ENCODE results near the gene F10.

F10 gene

GRCh38 chr13:113169277-113170272 is 47.0 kb downstream of the F10 start:
- H3K27me3 ChIP-seq (ENCODE audit: control insufficient read depth in 3 of 3, insufficient read depth in 3 of 3, low read depth in 1 of 3, low read length in 3 of 3) = no peaks in the 10 kb centered on the region
- peaks cover 0 to 11% of the 10 kb centered on the region in 2 donors for H3K9me3 ChIP-seq (replicated peaks in 1 of 2; ENCODE audit: control insufficient read depth in 2 of 2, insufficient read depth in 1 of 2, low read depth in 1 of 2, low read length in 2 of 2)
- H3K27ac ChIP-seq (replicated peaks; ENCODE audit: low read length) = peak overlapping the region; percentile 3
- H2BK15ac ChIP-seq (ENCODE audit: low read length) = no peak overlapping the region
- no peak overlapping the region for H3K18ac ChIP-seq (ENCODE audit: low read length)
- H3K4me3 ChIP-seq (ENCODE audit: low read length in 2 of 2) = no peak overlapping the region
- peaks cover 12 to 64% of the 10 kb centered on the region in 2 donors for H3K36me3 ChIP-seq (replicated peaks in 1 of 2; ENCODE audit: control insufficient read depth in 2 of 2, insufficient read depth in 2 of 2, low read length in 2 of 2)
- H2AFZ ChIP-seq (ENCODE audit: low read length) = no peak overlapping the region
- H3K23ac ChIP-seq (ENCODE audit: low read depth, low read length, poor library complexity) = no peak overlapping the region
- no peak overlapping the region for H3K4me2 ChIP-seq (ENCODE audit: insufficient read depth, low read length, poor library complexity, severe bottlenecking)
- no peak overlapping the region for H2BK5ac ChIP-seq (ENCODE audit: low read length)
- WGBS, 2 donors (ENCODE audit: extremely low coverage in 2 of 2, insufficient read length in 2 of 2, insufficient replicate concordance in 1 of 2) = no CpG with 5 or more reads among the region's 13 CpGs
- H3K14ac ChIP-seq (ENCODE audit: low read length) = no peak overlapping the region
- no peak overlapping the region for H2BK120ac ChIP-seq (ENCODE audit: low read depth, low read length)
- H3K9ac ChIP-seq (ENCODE audit: low read depth, low read length, poor library complexity) = no peak overlapping the region
- no peak for DNase-seq (ENCODE audit: low spot score)
- H3K4me1 ChIP-seq (ENCODE audit: control insufficient read depth in 2 of 2, insufficient read depth in 1 of 2, low read depth in 1 of 2, low read length in 2 of 2) = peaks cover 0 to 2% of the 10 kb centered on the region in 2 donors
- no peaks in the 10 kb centered on the region for H3K79me1 ChIP-seq (ENCODE audit: low read depth, low read length)
- H4K8ac ChIP-seq (ENCODE audit: low read depth, low read length) = no peak overlapping the region
- no peak overlapping the region for H3K4ac ChIP-seq (ENCODE audit: low read length)
- H2AK5ac ChIP-seq (ENCODE audit: low read depth, low read length) = no peak overlapping the region
- no peak overlapping the region for H4K91ac ChIP-seq (ENCODE audit: low read depth, low read length, poor library complexity)
- no peak overlapping the region for H2BK12ac ChIP-seq (ENCODE audit: low read length)

GRCh38 chr13:113170511-113170910 is 47.9 kb downstream of the F10 start:
- no peak overlapping the region for H3K4me2 ChIP-seq (ENCODE audit: insufficient read depth, low read length, poor library complexity, severe bottlenecking)
- H4K91ac ChIP-seq (ENCODE audit: low read depth, low read length, poor library complexity) = no peak overlapping the region
- WGBS, 2 donors (ENCODE audit: extremely low coverage in 2 of 2, insufficient read length in 2 of 2, insufficient replicate concordance in 1 of 2) = no CpG with 5 or more reads among the region's 5 CpGs
- H2AFZ ChIP-seq (ENCODE audit: low read length) = no peak overlapping the region
- H3K4ac ChIP-seq (ENCODE audit: low read length) = no peak overlapping the region
- H3K9me3 ChIP-seq (replicated peaks in 1 of 2; ENCODE audit: control insufficient read depth in 2 of 2, insufficient read depth in 1 of 2, low read depth in 1 of 2, low read length in 2 of 2) = peaks cover 0 to 11% of the 10 kb centered on the region in 2 donors
- no peak overlapping the region for H3K14ac ChIP-seq (ENCODE audit: low read length)
- no peak for DNase-seq (ENCODE audit: low spot score)
- no peak overlapping the region for H2BK120ac ChIP-seq (ENCODE audit: low read depth, low read length)
- H3K27me3 ChIP-seq (ENCODE audit: control insufficient read depth in 3 of 3, insufficient read depth in 3 of 3, low read depth in 1 of 3, low read length in 3 of 3) = no peaks in the 10 kb centered on the region
- no peak overlapping the region for H2BK12ac ChIP-seq (ENCODE audit: low read length)
- no peaks in the 10 kb centered on the region for H3K79me1 ChIP-seq (ENCODE audit: low read depth, low read length)
- H2AK5ac ChIP-seq (ENCODE audit: low read depth, low read length) = no peak overlapping the region
- H3K27ac ChIP-seq (replicated peaks; ENCODE audit: low read length) = no peak overlapping the region
- H2BK15ac ChIP-seq (ENCODE audit: low read length) = no peak overlapping the region
- H4K8ac ChIP-seq (ENCODE audit: low read depth, low read length) = no peak overlapping the region
- peaks cover 17 to 73% of the 10 kb centered on the region in 2 donors for H3K36me3 ChIP-seq (replicated peaks in 1 of 2; ENCODE audit: control insufficient read depth in 2 of 2, insufficient read depth in 2 of 2, low read length in 2 of 2)
- H3K9ac ChIP-seq (ENCODE audit: low read depth, low read length, poor library complexity) = no peak overlapping the region
- peaks cover 0 to 2% of the 10 kb centered on the region in 2 donors for H3K4me1 ChIP-seq (ENCODE audit: control insufficient read depth in 2 of 2, insufficient read depth in 1 of 2, low read depth in 1 of 2, low read length in 2 of 2)
- H3K18ac ChIP-seq (ENCODE audit: low read length) = no peak overlapping the region
- no peak overlapping the region for H2BK5ac ChIP-seq (ENCODE audit: low read length)
- H3K4me3 ChIP-seq (ENCODE audit: low read length in 2 of 2) = no peak overlapping the region
- H3K23ac ChIP-seq (ENCODE audit: low read depth, low read length, poor library complexity) = no peak overlapping the region

GRCh38 chr13:113171250-113172125 is 48.9 kb downstream of the F10 start:
- Histone ChIP-seq H2BK120ac (ENCODE audit: low read depth, low read length) (no peak overlapping the region), H3K9ac (ENCODE audit: low read depth, low read length, poor library complexity) (no peak overlapping the region), H3K36me3 (replicated peaks in 1 of 2; ENCODE audit: control insufficient read depth in 2 of 2, insufficient read depth in 2 of 2, low read length in 2 of 2) (peaks cover 21 to 83% of the 10 kb centered on the region in 2 donors), H2BK15ac (ENCODE audit: low read length) (no peak overlapping the region), H3K4me3 (ENCODE audit: low read length in 2 of 2) (peak overlapping the region in 1 of 2 donors; percentile 24), H2AFZ (ENCODE audit: low read length) (no peak overlapping the region), H3K14ac (ENCODE audit: low read length) (no peak overlapping the region), H3K4ac (ENCODE audit: low read length) (no peak overlapping the region), H4K8ac (ENCODE audit: low read depth, low read length) (no peak overlapping the region), H3K4me2 (ENCODE audit: insufficient read depth, low read length, poor library complexity, severe bottlenecking) (no peak overlapping the region), H4K91ac (ENCODE audit: low read depth, low read length, poor library complexity) (no peak overlapping the region), H3K79me1 (ENCODE audit: low read depth, low read length) (no peaks in the 10 kb centered on the region), H3K9me3 (replicated peaks in 1 of 2; ENCODE audit: control insufficient read depth in 2 of 2, insufficient read depth in 1 of 2, low read depth in 1 of 2, low read length in 2 of 2) (peaks cover 0 to 11% of the 10 kb centered on the region in 2 donors), H2BK12ac (ENCODE audit: low read length) (no peak overlapping the region), H3K27me3 (ENCODE audit: control insufficient read depth in 3 of 3, insufficient read depth in 3 of 3, low read depth in 1 of 3, low read length in 3 of 3) (no peaks in the 10 kb centered on the region), H2AK5ac (ENCODE audit: low read depth, low read length) (no peak overlapping the region), H3K4me1 (ENCODE audit: control insufficient read depth in 2 of 2, insufficient read depth in 1 of 2, low read depth in 1 of 2, low read length in 2 of 2) (peaks cover 0 to 2% of the 10 kb centered on the region in 2 donors), H3K23ac (ENCODE audit: low read depth, low read length, poor library complexity) (no peak overlapping the region), H3K18ac (ENCODE audit: low read length) (no peak overlapping the region), H2BK5ac (ENCODE audit: low read length) (no peak overlapping the region), H3K27ac (replicated peaks; ENCODE audit: low read length) (no peak overlapping the region)
- no peak for DNase-seq (ENCODE audit: low spot score)
- no CpG with 5 or more reads among the region's 34 CpGs for WGBS, 2 donors (ENCODE audit: extremely low coverage in 2 of 2, insufficient read length in 2 of 2, insufficient replicate concordance in 1 of 2)
